ENCODE results near the gene TRPC4AP. TPM values are rescaled to one million over a fixed set of nuclear protein-coding genes. Genes with fewer than 3 reads are reported as not detected.

The TRPC4AP gene
- total RNA-seq, 1 experiment from 2014 or later, result 48.6 TPM

GRCh38 chr20:35014537-35014936 is 78.1 kb downstream of the TRPC4AP start:
- ATAC-seq, result no peak
- ChIA-PET CTCF (no interaction called here), RAD21 (ENCODE audit: low non-redundant PET in 1 of 2, low total read pairs in 2 of 2, uncharacterized antibody in 2 of 2, unreplicated experiment in 2 of 2) (no interaction called here), POLR2A (no interaction called here)
- DNase-seq (ENCODE audit: low read depth, low spot score), result no peak
- Histone ChIP-seq H3K9me3 (ENCODE audit: control insufficient read depth in 1 of 2, insufficient read depth in 1 of 2, low read depth in 1 of 2, low read length in 2 of 2) (no peaks in the 10 kb centered on the region), H3K79me2 (ENCODE audit: insufficient read depth, low read length) (no peaks in the 10 kb centered on the region), H3K4me3 (replicated peaks in 1 of 2; ENCODE audit: low read depth in 1 of 2, low read length in 2 of 2) (no peak overlapping the region), H3K9me2 (ENCODE audit: insufficient read depth) (no peaks in the 10 kb centered on the region), H3K9ac (ENCODE audit: low read length) (no peak overlapping the region), H3K36me3 (ENCODE audit: control insufficient read depth in 1 of 2, insufficient read depth in 2 of 2, low read length in 2 of 2) (peaks cover 27 to 40% of the 10 kb centered on the region in 2 experiments; a peak in 3 of 4 replicates), H4K20me1 (ENCODE audit: insufficient read depth) (no peaks in the 10 kb centered on the region), H3K4me2 (ENCODE audit: low read length) (no peak overlapping the region), H2AFZ (ENCODE audit: low read depth, low read length, poor library complexity, severe bottlenecking) (no peak overlapping the region), H3K27ac (ENCODE audit: low read depth, low read length) (no peak overlapping the region), H3K4me1 (ENCODE audit: control insufficient read depth in 1 of 2, insufficient read depth in 2 of 2, low read length in 2 of 2) (no peaks in the 10 kb centered on the region), H3K27me3 (ENCODE audit: insufficient read depth, low read length) (no peaks in the 10 kb centered on the region)
- BruUV-seq (replicated peaks), result no TSS peak
- intact Hi-C loops (cut with micrococcal nuclease), result no loop called here
- TF ChIP-seq ZFX (IDR thresholded peaks at IDR 0.05), result no peak
- TF ChIP-seq EGR1 (IDR thresholded peaks at IDR 0.05; ENCODE audit: low read depth), result no peak
- TF ChIP-seq ATF3 (IDR thresholded peaks at IDR 0.05), result no peak

- RAD21 ChIA-PET (ENCODE audit: low non-redundant PET in 1 of 2, low total read pairs in 2 of 2, uncharacterized antibody in 2 of 2, unreplicated experiment in 2 of 2), result interaction anchor here in 1 of 2 experiments (0.7 kb wide), 1 partner anchor 433 kb away, joined by 5 read pairs; no protein-coding TSS in a partner anchor
- Histone ChIP-seq H3K27me3 (ENCODE audit: insufficient read depth, low read length) (no peaks in the 10 kb centered on the region), H3K4me1 (ENCODE audit: control insufficient read depth in 1 of 2, insufficient read depth in 2 of 2, low read length in 2 of 2) (no peaks in the 10 kb centered on the region), H3K36me3 (ENCODE audit: control insufficient read depth in 1 of 2, insufficient read depth in 2 of 2, low read length in 2 of 2) (peaks cover 30 to 33% of the 10 kb centered on the region in 2 experiments; a peak in 3 of 4 replicates), H3K4me3 (replicated peaks in 1 of 2; ENCODE audit: low read depth in 1 of 2, low read length in 2 of 2) (no peak overlapping the region), H2AFZ (ENCODE audit: low read depth, low read length, poor library complexity, severe bottlenecking) (no peak overlapping the region), H3K9me2 (ENCODE audit: insufficient read depth) (no peaks in the 10 kb centered on the region), H4K20me1 (ENCODE audit: insufficient read depth) (no peaks in the 10 kb centered on the region), H3K4me2 (ENCODE audit: low read length) (no peak overlapping the region), H3K27ac (ENCODE audit: low read depth, low read length) (no peak overlapping the region), H3K79me2 (ENCODE audit: insufficient read depth, low read length) (no peaks in the 10 kb centered on the region), H3K9ac (ENCODE audit: low read length) (no peak overlapping the region), H3K9me3 (ENCODE audit: control insufficient read depth in 1 of 2, insufficient read depth in 1 of 2, low read depth in 1 of 2, low read length in 2 of 2) (no peaks in the 10 kb centered on the region)
- DNase-seq (ENCODE audit: low read depth, low spot score) (no peak), ATAC-seq (no peak)
- intact Hi-C loops (cut with micrococcal nuclease), result no loop called here
- POLR2A ChIA-PET, result no interaction called here
- BruUV-seq (replicated peaks), result no TSS peak
- CTCF ChIA-PET, result no interaction called here
- no peak for TF ChIP-seq POLR2AphosphoS5 (IDR thresholded peaks at IDR 0.05; ENCODE audit: low read depth, low read length)
- TF ChIP-seq ZFX (IDR thresholded peaks at IDR 0.05), result no peak
Observed at GRCh38 chr20:35013421-35014411, 78.9 kb downstream of the TRPC4AP start.
